Esophagus muscularis mucosa (tissue), 4 donors: ENCODE data around the gene PEX5L. TPM values are rescaled to one million over a fixed set of nuclear protein-coding genes. Genes with fewer than 3 reads are reported as not detected.

Experiments used
- DNase-seq: peaks from one replicate; pipeline ENCODE4 v3.0.0-alpha.2; 2017; ENCODE audit errors: extremely low spot score
- H3K27ac ChIP-seq, 4 donors: fragments of 200-600 bp; sonication (generic); replicated peaks in 1 of 4; 1 replicate in 3 of 4; 2 replicates in 1 of 4; pipeline ENCODE4 v1.5.1; 2016 to 2019; ENCODE audit warnings: mild to moderate bottlenecking in 1 of 4
- H3K27me3 ChIP-seq, 4 donors: fragments of 200-600 bp; sonication (generic); one replicate each; pipeline versions ENCODE4 v1.5.1 to v1.6.0; 2016 to 2019
- H3K36me3 ChIP-seq, 4 donors: fragments of 200-600 bp; sonication (generic); one replicate each; pipeline ENCODE4 v1.5.1; 2016 to 2019
- H3K4me1 ChIP-seq, 4 donors: fragments of 200-600 bp; sonication (generic); one replicate each; pipeline ENCODE4 v1.5.1; 2016 to 2019
- H3K4me3 ChIP-seq, 4 donors: fragments of 200-600 bp; sonication (generic); 1 replicate in 2 of 4; 2 replicates in 2 of 4; pipeline ENCODE4 v1.5.1; 2016 to 2019; ENCODE audit warnings: mild to moderate bottlenecking in 4 of 4, moderate library complexity in 1 of 4
- H3K9me3 ChIP-seq, 4 donors: fragments of 200-600 bp; sonication (generic); 1 replicate in 3 of 4; 2 replicates in 1 of 4; pipeline ENCODE4 v1.5.1; 2016 to 2019
- CTCF ChIP-seq, 3 experiments: fragments of 200-600 bp in 2 of 3; fragments of 450-650 bp in 1 of 3; sonication (generic) in 2 of 3; IDR thresholded peaks; one replicate each; pipeline ENCODE4 v1.5.1; 2017 to 2019; ENCODE audit warnings: antibody characterized with exemption in 3 of 3, mild to moderate bottlenecking in 2 of 3, moderate library complexity in 1 of 3
- EP300 ChIP-seq: sonication (generic); formaldehyde crosslinking; IDR thresholded peaks from one replicate; pipeline ENCODE4 v1.6.1; 2017; ENCODE audit warnings: antibody characterized with exemption
- POLR2A ChIP-seq: fragments of 450-650 bp; IDR thresholded peaks from one replicate; pipeline ENCODE4 v1.6.1; 2017; ENCODE audit warnings: antibody characterized with exemption, moderate library complexity, mild to moderate bottlenecking, low read depth
- POLR2AphosphoS5 ChIP-seq, 2 donors: sonication (generic); formaldehyde crosslinking; IDR thresholded peaks; one replicate each; pipeline ENCODE4 v1.6.1; 2017; ENCODE audit warnings: antibody characterized with exemption in 2 of 2
- WGBS: methylation state at CpG from one replicate; pipeline ENCODE4 v1.1.5; 2018; 5-methylcytosine and 5-hydroxymethylcytosine counted together
- intact Hi-C: fragments of 100-400 bp; cut with DNase I; formaldehyde crosslinking; loops from one replicate; pipeline ENCODE4 v1.15.1; 2023
- total RNA-seq, 4 donors: library from RNA; depleted of rRNA; stranded (reverse); fragments of >200 nt; gene quantifications; one replicate each; pipeline versions ENCODE4 v1.1.0 to v1.2.1, GENCODE V29; 2016

The PEX5L gene
- total RNA-seq, 4 donors from 2014 or later: 0.06 to 0.78 TPM; not detected in 2

DNA sequence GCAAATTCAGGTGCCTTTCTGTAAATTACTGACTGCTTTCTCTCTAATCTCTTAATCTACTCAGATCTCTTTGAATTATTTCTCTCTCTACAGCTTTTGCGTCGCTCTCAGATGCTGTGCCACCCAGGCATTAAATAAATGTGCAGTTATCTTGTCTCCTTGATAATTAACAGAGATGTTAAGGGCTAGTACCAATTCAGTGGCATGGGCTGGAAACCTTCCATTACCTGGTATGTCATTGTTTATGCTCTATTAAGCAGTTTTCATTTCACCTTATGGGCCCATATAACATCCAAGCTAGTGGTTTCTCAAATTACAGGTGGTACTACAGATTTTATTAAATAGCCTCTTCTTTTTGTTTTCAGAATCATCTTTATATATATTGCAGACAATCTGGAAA is 66.0 kb downstream of the PEX5L start:
- no peak for DNase-seq
- WGBS: 97% methylated on average over 2 of the region's 2 CpGs
- Histone ChIP-seq H3K27me3 (peaks cover 0 to 13% (median 0%) of the 10 kb centered on the region in 4 donors), H3K27ac (no peak overlapping the region), H3K9me3 (no peaks in the 10 kb centered on the region), H3K36me3 (no peaks in the 10 kb centered on the region), H3K4me1 (no peaks in the 10 kb centered on the region), H3K4me3 (no peak overlapping the region)
- no peak for TF ChIP-seq POLR2A
- TF ChIP-seq EP300: no peak
- TF ChIP-seq POLR2AphosphoS5 (IDR thresholded peaks at IDR 0.05): no peak
- TF ChIP-seq CTCF (IDR thresholded peaks at IDR 0.05): no peak
- intact Hi-C loops: no loop called here

DNA sequence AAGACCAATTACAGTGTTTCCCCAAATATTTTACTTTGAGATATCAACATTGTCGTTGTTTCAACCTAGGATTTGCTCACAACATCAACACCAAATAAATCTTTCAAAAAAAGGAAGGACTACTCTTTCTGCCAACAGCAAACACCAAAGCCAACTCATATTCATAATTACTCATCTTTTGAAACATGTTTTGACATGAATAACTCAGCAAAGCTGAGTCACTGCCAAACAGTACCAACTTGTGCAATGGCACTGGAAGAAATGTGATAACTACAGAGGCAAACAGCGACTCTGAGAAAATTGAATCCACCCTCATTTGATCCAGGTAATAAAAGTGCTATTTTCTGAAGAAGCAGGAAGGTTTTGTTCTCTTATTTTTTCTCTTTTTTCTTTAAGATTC is 67.2 kb downstream of the PEX5L start:
- intact Hi-C loops: no loop called here
- no peak for DNase-seq
- H3K4me1 ChIP-seq: no peaks in the 10 kb centered on the region
- no peak overlapping the region for H3K4me3 ChIP-seq
- no peak overlapping the region for H3K27ac ChIP-seq
- no peaks in the 10 kb centered on the region for H3K36me3 ChIP-seq
- WGBS: 46% methylated on average over 2 of the region's 2 CpGs
- TF ChIP-seq CTCF (IDR thresholded peaks at IDR 0.05): no peak
- TF ChIP-seq POLR2AphosphoS5 (IDR thresholded peaks at IDR 0.05): no peak
- TF ChIP-seq EP300: no peak
- TF ChIP-seq POLR2A: no peak
- H3K27me3 ChIP-seq: peaks cover 0 to 13% (median 0%) of the 10 kb centered on the region in 4 donors
- no peaks in the 10 kb centered on the region for H3K9me3 ChIP-seq

- DNase-seq: no peak
- Histone ChIP-seq H3K4me3 (no peak overlapping the region), H3K36me3 (no peaks in the 10 kb centered on the region), H3K9me3 (no peaks in the 10 kb centered on the region), H3K27me3 (peaks cover 0 to 4% (median 0%) of the 10 kb centered on the region in 4 donors), H3K4me1 (no peaks in the 10 kb centered on the region), H3K27ac (no peak overlapping the region)
- intact Hi-C loops: no loop called here
- TF ChIP-seq CTCF (IDR thresholded peaks at IDR 0.05): no peak
- no peak for TF ChIP-seq EP300
- TF ChIP-seq POLR2A: no peak
- no peak for TF ChIP-seq POLR2AphosphoS5 (IDR thresholded peaks at IDR 0.05)
- WGBS: 59% methylated on average over 4 of the region's 4 CpGs
These were observed 69.1 kb downstream of the PEX5L start for GRCh38 chr3:179967622-179968021.

- WGBS: 15% methylated on average over 3 of the region's 3 CpGs
- Histone ChIP-seq H3K4me1 (no peaks in the 10 kb centered on the region), H3K36me3 (no peaks in the 10 kb centered on the region), H3K27ac (no peak overlapping the region), H3K27me3 (peaks cover 0 to 4% (median 0%) of the 10 kb centered on the region in 4 donors), H3K9me3 (no peaks in the 10 kb centered on the region), H3K4me3 (no peak overlapping the region)
- TF ChIP-seq CTCF (IDR thresholded peaks at IDR 0.05) (no peak), POLR2A (no peak), POLR2AphosphoS5 (IDR thresholded peaks at IDR 0.05) (no peak), EP300 (no peak)
- intact Hi-C loops: no loop called here
- no peak for DNase-seq
These were observed 71.8 kb downstream of the PEX5L start for GRCh38 chr3:179964890-179965289.
